GM12878 (cell line): ENCODE results near the gene BCR. TPM values are rescaled to one million over a fixed set of nuclear protein-coding genes. Genes with fewer than 3 reads are reported as not detected.

Source experiments
- ATF2 ChIP-seq: IDR thresholded peaks from 2 replicates; pipeline ENCODE4 v1.6.1; 2012; ENCODE audit warnings: low read length, inconsistent platforms
- BCL11A ChIP-seq: IDR thresholded peaks from 2 replicates; pipeline ENCODE4 v1.6.1; 2011; ENCODE audit warnings: low read depth, low read length
- BRCA1 ChIP-seq: IDR thresholded peaks from 2 replicates; pipeline ENCODE4 v1.6.1; 2011; ENCODE audit warnings: low read depth, low read length, improper control_type of control experiment
- CHD2 ChIP-seq: IDR thresholded peaks from 2 replicates; pipeline ENCODE4 v1.6.1; 2011; ENCODE audit warnings: low read depth, low read length, improper control_type of control experiment, borderline replicate concordance
- CHD4 ChIP-seq: fragments of 200-600 bp; sonication (generic); IDR thresholded peaks from 2 replicates; pipeline ENCODE4 v1.6.1; 2016; ENCODE audit warnings: mild to moderate bottlenecking
- EED ChIP-seq: sonication (generic); IDR thresholded peaks from 2 replicates; pipeline ENCODE4 v1.6.1; 2016; ENCODE audit warnings: antibody characterized with exemption, low read depth
- FOXK2 ChIP-seq: fragments of 450-650 bp; IDR thresholded peaks from 2 replicates; pipeline ENCODE4 v1.6.1; 2017; ENCODE audit warnings: mild to moderate bottlenecking, moderate library complexity
- JUND ChIP-seq: IDR thresholded peaks from 2 replicates; pipeline ENCODE4 v1.6.1; 2012; ENCODE audit warnings: low read depth, mild to moderate bottlenecking, low read length, improper control_type of control experiment, moderate library complexity
- MAX ChIP-seq: IDR thresholded peaks from 2 replicates; pipeline ENCODE4 v1.6.1; 2012; ENCODE audit warnings: low read depth, low read length, improper control_type of control experiment
- MXI1 ChIP-seq: fragments of 150-350 bp; IDR thresholded peaks from 2 replicates; pipeline ENCODE4 v1.6.1; 2011; ENCODE audit warnings: low read depth, mild to moderate bottlenecking, inconsistent platforms, low read length, improper control_type of control experiment
- NR2C1 ChIP-seq: fragments of 450-650 bp; IDR thresholded peaks from 2 replicates; pipeline ENCODE4 v1.6.1; 2017; ENCODE audit warnings: antibody characterized with exemption, mild to moderate bottlenecking, moderate library complexity
- POLR2AphosphoS2 ChIP-seq: IDR thresholded peaks from 2 replicates; pipeline ENCODE4 v1.6.1; 2011; ENCODE audit warnings: low read depth, mild to moderate bottlenecking, low read length, improper control_type of control experiment, moderate library complexity
- RB1 ChIP-seq: fragments of 450-650 bp; formaldehyde crosslinking; IDR thresholded peaks from 2 replicates; pipeline ENCODE4 v1.6.1; 2017; ENCODE audit warnings: mild to moderate bottlenecking, borderline replicate concordance
- REST ChIP-seq: IDR thresholded peaks from 2 replicates; pipeline ENCODE4 v1.6.1; 2012; ENCODE audit warnings: mild to moderate bottlenecking, low read depth, low read length
- SMAD1 ChIP-seq: fragments of 450-650 bp; IDR thresholded peaks from 2 replicates; pipeline ENCODE4 v1.6.1; 2018; ENCODE audit warnings: mild to moderate bottlenecking, low read depth; ENCODE audit not compliant: partially characterized antibody
- STAT1 ChIP-seq: fragments of 450-650 bp; conservative IDR thresholded peaks from 2 replicates; pipeline ENCODE4 v1.6.1; 2014; ENCODE audit warnings: antibody characterized with exemption, mild to moderate bottlenecking
- ZSCAN29 ChIP-seq: fragments of 450-650 bp; IDR thresholded peaks from 2 replicates; pipeline ENCODE4 v1.6.1; 2017; ENCODE audit warnings: mild to moderate bottlenecking, moderate library complexity
- polyA plus RNA-seq, 11 experiments: library from polyadenylated mRNA; depleted of rRNA in 4 of 11; unstranded in 6 of 11; stranded (reverse) in 5 of 11; fragments of >200 nt; fragmentation: Nextera tagmentation in 4 of 11; fragmentation: Illumina TruSeq in 1 of 11; extraction: Ambion mirVana in 4 of 11; extraction: Trizol in 1 of 11; gene quantifications; 1 replicate in 1 of 11; 2 replicates in 10 of 11; pipeline versions ENCODE4 v1.2.1 to v1.2.3, GENCODE V29; 2011 to 2016; ENCODE audit warnings: inconsistent platforms in 2 of 11, missing spikeins in 2 of 11, low read depth in 1 of 11
- total RNA-seq, 4 experiments: library from RNA; depleted of rRNA in 3 of 4; stranded (reverse); fragments of >200 nt in 3 of 4; fragmentation: Illumina TruSeq in 1 of 4; extraction: Trizol in 1 of 4; gene quantifications; 2 replicates each; pipeline versions ENCODE4 v1.2.1 to v1.2.3, GENCODE V29; 2013 to 2021
- TF ChIP-seq, protein P1 (sequence below): fragments of 450-650 bp; IDR thresholded peaks from 2 replicates; pipeline ENCODE4 v1.6.1; 2017; ENCODE audit warnings: mild to moderate bottlenecking, moderate library complexity
- TF ChIP-seq, protein P2 (sequence below): fragments of 450-650 bp; IDR thresholded peaks from 2 replicates; pipeline ENCODE4 v1.6.1; 2018; ENCODE audit warnings: borderline replicate concordance, mild to moderate bottlenecking; ENCODE audit not compliant: partially characterized antibody

Gene BCR
- total and polyA plus RNA-seq, 10 of the 15 experiments (the other 5 are each of a cell fraction or from before 2014, with no cell fraction given), result 1.7 to 64.7 (median 18.4) TPM

DNA sequence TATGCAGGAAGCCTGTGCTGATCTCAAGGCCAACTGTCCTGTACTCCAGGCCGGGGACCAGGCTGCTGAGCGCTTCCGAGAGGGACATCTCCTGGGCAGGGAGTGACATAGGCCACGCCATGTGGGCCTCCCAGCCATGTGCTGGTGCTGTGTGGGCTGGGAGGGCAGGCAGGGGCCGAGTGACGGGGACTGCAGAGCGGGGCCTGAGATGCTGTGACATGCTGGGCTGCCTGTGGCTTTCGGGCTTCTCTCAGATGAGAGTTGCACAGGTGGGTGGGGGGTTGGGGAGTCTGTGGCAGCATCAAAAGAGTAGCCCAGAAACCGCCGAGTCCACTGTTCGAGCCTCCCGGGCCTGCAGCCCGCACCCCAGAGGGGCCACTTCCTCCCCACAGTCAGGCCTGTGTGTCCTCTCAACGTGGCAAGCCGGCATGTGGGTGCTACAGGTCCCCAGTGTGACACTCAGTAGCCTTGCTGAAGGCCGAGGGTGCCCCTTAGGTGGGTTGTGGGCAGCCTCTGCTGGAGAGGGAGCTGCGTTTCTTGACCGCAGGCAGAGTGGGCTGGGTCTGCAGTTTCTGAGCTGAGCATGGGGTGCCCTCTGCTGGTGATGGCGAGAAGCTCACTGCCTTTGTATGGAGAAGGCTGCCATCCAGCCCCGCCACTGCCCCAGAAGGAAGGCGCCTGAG lies 101.2 kb downstream of the BCR start (continued):
- TF ChIP-seq RB1, result peak; percentile 59; the same call in 1 of the 2 replicates
- TF ChIP-seq REST, result no peak
- no peak for TF ChIP-seq ZSCAN29
- TF ChIP-seq, protein P1, sequence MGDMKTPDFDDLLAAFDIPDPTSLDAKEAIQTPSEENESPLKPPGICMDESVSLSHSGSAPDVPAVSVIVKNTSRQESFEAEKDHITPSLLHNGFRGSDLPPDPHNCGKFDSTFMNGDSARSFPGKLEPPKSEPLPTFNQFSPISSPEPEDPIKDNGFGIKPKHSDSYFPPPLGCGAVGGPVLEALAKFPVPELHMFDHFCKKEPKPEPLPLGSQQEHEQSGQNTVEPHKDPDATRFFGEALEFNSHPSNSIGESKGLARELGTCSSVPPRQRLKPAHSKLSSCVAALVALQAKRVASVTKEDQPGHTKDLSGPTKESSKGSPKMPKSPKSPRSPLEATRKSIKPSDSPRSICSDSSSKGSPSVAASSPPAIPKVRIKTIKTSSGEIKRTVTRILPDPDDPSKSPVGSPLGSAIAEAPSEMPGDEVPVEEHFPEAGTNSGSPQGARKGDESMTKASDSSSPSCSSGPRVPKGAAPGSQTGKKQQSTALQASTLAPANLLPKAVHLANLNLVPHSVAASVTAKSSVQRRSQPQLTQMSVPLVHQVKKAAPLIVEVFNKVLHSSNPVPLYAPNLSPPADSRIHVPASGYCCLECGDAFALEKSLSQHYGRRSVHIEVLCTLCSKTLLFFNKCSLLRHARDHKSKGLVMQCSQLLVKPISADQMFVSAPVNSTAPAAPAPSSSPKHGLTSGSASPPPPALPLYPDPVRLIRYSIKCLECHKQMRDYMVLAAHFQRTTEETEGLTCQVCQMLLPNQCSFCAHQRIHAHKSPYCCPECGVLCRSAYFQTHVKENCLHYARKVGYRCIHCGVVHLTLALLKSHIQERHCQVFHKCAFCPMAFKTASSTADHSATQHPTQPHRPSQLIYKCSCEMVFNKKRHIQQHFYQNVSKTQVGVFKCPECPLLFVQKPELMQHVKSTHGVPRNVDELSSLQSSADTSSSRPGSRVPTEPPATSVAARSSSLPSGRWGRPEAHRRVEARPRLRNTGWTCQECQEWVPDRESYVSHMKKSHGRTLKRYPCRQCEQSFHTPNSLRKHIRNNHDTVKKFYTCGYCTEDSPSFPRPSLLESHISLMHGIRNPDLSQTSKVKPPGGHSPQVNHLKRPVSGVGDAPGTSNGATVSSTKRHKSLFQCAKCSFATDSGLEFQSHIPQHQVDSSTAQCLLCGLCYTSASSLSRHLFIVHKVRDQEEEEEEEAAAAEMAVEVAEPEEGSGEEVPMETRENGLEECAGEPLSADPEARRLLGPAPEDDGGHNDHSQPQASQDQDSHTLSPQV, result peak; percentile 77
- peak; percentile 40; the same call in 1 of the 2 replicates for TF ChIP-seq MAX
- TF ChIP-seq, protein P2, sequence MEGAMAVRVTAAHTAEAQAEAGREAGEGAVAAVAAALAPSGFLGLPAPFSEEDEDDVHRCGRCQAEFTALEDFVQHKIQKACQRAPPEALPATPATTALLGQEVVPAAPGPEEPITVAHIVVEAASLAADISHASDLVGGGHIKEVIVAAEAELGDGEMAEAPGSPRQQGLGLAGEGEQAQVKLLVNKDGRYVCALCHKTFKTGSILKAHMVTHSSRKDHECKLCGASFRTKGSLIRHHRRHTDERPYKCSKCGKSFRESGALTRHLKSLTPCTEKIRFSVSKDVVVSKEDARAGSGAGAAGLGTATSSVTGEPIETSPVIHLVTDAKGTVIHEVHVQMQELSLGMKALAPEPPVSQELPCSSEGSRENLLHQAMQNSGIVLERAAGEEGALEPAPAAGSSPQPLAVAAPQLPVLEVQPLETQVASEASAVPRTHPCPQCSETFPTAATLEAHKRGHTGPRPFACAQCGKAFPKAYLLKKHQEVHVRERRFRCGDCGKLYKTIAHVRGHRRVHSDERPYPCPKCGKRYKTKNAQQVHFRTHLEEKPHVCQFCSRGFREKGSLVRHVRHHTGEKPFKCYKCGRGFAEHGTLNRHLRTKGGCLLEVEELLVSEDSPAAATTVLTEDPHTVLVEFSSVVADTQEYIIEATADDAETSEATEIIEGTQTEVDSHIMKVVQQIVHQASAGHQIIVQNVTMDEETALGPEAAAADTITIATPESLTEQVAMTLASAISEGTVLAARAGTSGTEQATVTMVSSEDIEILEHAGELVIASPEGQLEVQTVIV, result no peak
- no peak for TF ChIP-seq BCL11A
- TF ChIP-seq SMAD1, result no peak
- peak; percentile 38; the same call in 1 of the 2 replicates for TF ChIP-seq MXI1
- peak; percentile 84; the same call in 1 of the 2 replicates for TF ChIP-seq STAT1
- TF ChIP-seq POLR2AphosphoS2, result no peak
- TF ChIP-seq ATF2, result no peak
- no peak for TF ChIP-seq CHD4
- TF ChIP-seq BRCA1, result no peak
- peak; percentile 65; the same call in 1 of the 2 replicates for TF ChIP-seq CHD2
- TF ChIP-seq EED, result peak; percentile 48; the same call in 1 of the 2 replicates
- TF ChIP-seq JUND, result no peak
- TF ChIP-seq NR2C1, result no peak
- TF ChIP-seq FOXK2, result no peak
